Liver (tissue), 9 donors: ENCODE data around the gene STK32C. TPM values are rescaled to one million over a fixed set of nuclear protein-coding genes. Genes with fewer than 3 reads are reported as not detected.

Source experiments
- DNase-seq: peaks from one replicate; pipeline ENCODE4 v3.0.0-alpha.2; 2017; ENCODE audit warnings: low spot score
- H3K27ac ChIP-seq, 2 donors: one replicate each; pipeline ENCODE4 v1.7.0; 2013; ENCODE audit warnings: inconsistent platforms in 2 of 2, low read length in 2 of 2, control low read depth in 1 of 2, low read depth in 1 of 2, mild to moderate bottlenecking in 1 of 2
- H3K27me3 ChIP-seq, 4 donors: one replicate each; pipeline versions ENCODE4 v1.6.1 to v1.7.0; 2013; ENCODE audit warnings: low read length in 3 of 4, inconsistent platforms in 1 of 4, mild to moderate bottlenecking in 1 of 4, moderate library complexity in 1 of 4; ENCODE audit not compliant: control insufficient read depth in 4 of 4, insufficient read depth in 4 of 4
- H3K36me3 ChIP-seq, 4 donors: one replicate each; pipeline versions ENCODE4 v1.6.1 to v1.7.0; 2013; ENCODE audit warnings: low read length in 3 of 4, mild to moderate bottlenecking in 3 of 4, low read depth in 1 of 4, moderate library complexity in 1 of 4; ENCODE audit not compliant: control insufficient read depth in 4 of 4, insufficient read depth in 3 of 4
- H3K4me1 ChIP-seq, 4 donors: one replicate each; pipeline versions ENCODE4 v1.6.1 to v1.7.0; 2013; ENCODE audit warnings: low read length in 3 of 4, mild to moderate bottlenecking in 3 of 4, moderate library complexity in 1 of 4; ENCODE audit not compliant: control insufficient read depth in 4 of 4, insufficient read depth in 4 of 4
- H3K4me3 ChIP-seq, 3 donors: one replicate each; pipeline versions ENCODE4 v1.6.1 to v1.7.0; 2013; ENCODE audit warnings: low read length in 3 of 3, control low read depth in 1 of 3, low read depth in 1 of 3, mild to moderate bottlenecking in 1 of 3
- H3K9ac ChIP-seq, 2 donors: one replicate each; pipeline ENCODE4 v1.7.0; 2013; ENCODE audit warnings: low read length in 2 of 2, mild to moderate bottlenecking in 2 of 2, moderate library complexity in 2 of 2, control low read depth in 1 of 2, low read depth in 1 of 2
- H3K9me3 ChIP-seq, 4 donors: one replicate each; pipeline versions ENCODE4 v1.6.1 to v1.7.0; 2013; ENCODE audit warnings: low read length in 3 of 4; ENCODE audit not compliant: control insufficient read depth in 4 of 4
- ATF3 ChIP-seq: IDR thresholded peaks from 2 replicates; pipeline ENCODE4 v1.6.1; 2016; ENCODE audit warnings: antibody characterized with exemption
- EGR1 ChIP-seq, 2 donors: IDR thresholded peaks; 2 replicates each; pipeline ENCODE4 v1.6.1; 2016 to 2018; ENCODE audit warnings: antibody characterized with exemption in 2 of 2, low read depth in 2 of 2
- FOXA1 ChIP-seq: IDR thresholded peaks from 2 replicates; pipeline ENCODE4 v1.6.1; 2016; ENCODE audit warnings: antibody characterized with exemption
- FOXA2 ChIP-seq: IDR thresholded peaks from 2 replicates; pipeline ENCODE4 v1.6.1; 2016; ENCODE audit warnings: antibody characterized with exemption
- GABPA ChIP-seq, 2 donors: IDR thresholded peaks in 1 of 2; conservative IDR thresholded peaks in 1 of 2; 2 replicates each; pipeline ENCODE4 v1.6.1; 2016; ENCODE audit warnings: antibody characterized with exemption in 2 of 2, mild to moderate bottlenecking in 1 of 2, moderate library complexity in 1 of 2
- HNF4A ChIP-seq, 2 donors: conservative IDR thresholded peaks; 2 replicates each; pipeline ENCODE4 v1.6.1; 2016; ENCODE audit warnings: antibody characterized with exemption in 2 of 2, mild to moderate bottlenecking in 2 of 2
- HNF4G ChIP-seq: IDR thresholded peaks from 2 replicates; pipeline ENCODE4 v1.6.1; 2016; ENCODE audit warnings: antibody characterized with exemption
- JUND ChIP-seq, 2 donors: IDR thresholded peaks; 2 replicates each; pipeline ENCODE4 v1.6.1; 2016; ENCODE audit warnings: antibody characterized with exemption in 2 of 2
- MAX ChIP-seq: IDR thresholded peaks from 2 replicates; pipeline ENCODE4 v1.6.1; 2016; ENCODE audit warnings: antibody characterized with exemption
- NR2F2 ChIP-seq: IDR thresholded peaks from 2 replicates; pipeline ENCODE4 v1.6.1; 2016; ENCODE audit warnings: antibody characterized with exemption
- RAD21 ChIP-seq, 2 donors: IDR thresholded peaks; 2 replicates each; pipeline ENCODE4 v1.6.1; 2016; ENCODE audit warnings: antibody characterized with exemption in 2 of 2, mild to moderate bottlenecking in 2 of 2
- RXRA ChIP-seq, 2 donors: IDR thresholded peaks; 2 replicates each; pipeline ENCODE4 v1.6.1; 2017 to 2018; ENCODE audit warnings: antibody characterized with exemption in 2 of 2, mild to moderate bottlenecking in 1 of 2
- SP1 ChIP-seq: IDR thresholded peaks from 2 replicates; pipeline ENCODE4 v1.6.1; 2018; ENCODE audit warnings: antibody characterized with exemption, mild to moderate bottlenecking
- TAF1 ChIP-seq: conservative IDR thresholded peaks from 2 replicates; pipeline ENCODE4 v1.6.1; 2016; ENCODE audit warnings: antibody characterized with exemption, mild to moderate bottlenecking
- YY1 ChIP-seq: IDR thresholded peaks from 2 replicates; pipeline ENCODE4 v1.6.1; 2016; ENCODE audit warnings: antibody characterized with exemption, mild to moderate bottlenecking
- ZBTB33 ChIP-seq: IDR thresholded peaks from 2 replicates; pipeline ENCODE4 v1.6.1; 2016; ENCODE audit warnings: antibody characterized with exemption
- WGBS: extraction: QIAGEN DNeasy Blood & Tissue Kit; methylation state at CpG from one replicate; pipeline ENCODE4 v1.1.7; 2013; 5-methylcytosine and 5-hydroxymethylcytosine counted together
- polyA plus RNA-seq, 2 donors: library from polyadenylated mRNA; stranded (reverse) in 1 of 2; unstranded in 1 of 2; fragments of 200-250 nt in 1 of 2; fragments of >200 nt in 1 of 2; fragmentation: Nextera tagmentation in 1 of 2; extraction: Ambion mirVana in 1 of 2; gene quantifications; one replicate each; pipeline versions ENCODE4 v1.2.1 to v1.2.3, GENCODE V29; 2013 to 2015
- total RNA-seq, 2 donors: library from RNA; depleted of rRNA; stranded (reverse); fragments of >200 nt; gene quantifications; one replicate each; pipeline ENCODE4 v1.2.3, GENCODE V29; 2014
- TF ChIP-seq, protein P1 (sequence below): fragments of 150-350 bp; IDR thresholded peaks from 2 replicates; pipeline ENCODE4 v1.5.1; 2017; ENCODE audit warnings: improper control_type of control experiment, low read depth, low read length; ENCODE audit not compliant: missing input control
- TF ChIP-seq, protein P2 (sequence below): IDR thresholded peaks from 2 replicates; pipeline ENCODE4 v1.6.1; 2016; ENCODE audit warnings: antibody characterized with exemption, mild to moderate bottlenecking
- donor health status: healthy.
- donor health status: healthy.
- donor health status: healthy.
- donor health status: healthy.
- donor health status: healthy.

The STK32C gene
- total and polyA plus RNA-seq, 4 donors: 1.8 to 4.6 (median 2.2) TPM

- Histone ChIP-seq H3K27me3 (no peaks in the 10 kb centered on the region), H3K4me3 (no peak overlapping the region), H3K4me1 (peaks cover 0 to 3% (median 0%) of the 10 kb centered on the region in 4 donors), H3K9ac (no peak overlapping the region), H3K27ac (no peak overlapping the region), H3K36me3 (no peaks in the 10 kb centered on the region), H3K9me3 (no peaks in the 10 kb centered on the region)
- DNase-seq: no peak
- WGBS: 82% methylated on average over 9 of the region's 9 CpGs
- TF ChIP-seq, protein P1, sequence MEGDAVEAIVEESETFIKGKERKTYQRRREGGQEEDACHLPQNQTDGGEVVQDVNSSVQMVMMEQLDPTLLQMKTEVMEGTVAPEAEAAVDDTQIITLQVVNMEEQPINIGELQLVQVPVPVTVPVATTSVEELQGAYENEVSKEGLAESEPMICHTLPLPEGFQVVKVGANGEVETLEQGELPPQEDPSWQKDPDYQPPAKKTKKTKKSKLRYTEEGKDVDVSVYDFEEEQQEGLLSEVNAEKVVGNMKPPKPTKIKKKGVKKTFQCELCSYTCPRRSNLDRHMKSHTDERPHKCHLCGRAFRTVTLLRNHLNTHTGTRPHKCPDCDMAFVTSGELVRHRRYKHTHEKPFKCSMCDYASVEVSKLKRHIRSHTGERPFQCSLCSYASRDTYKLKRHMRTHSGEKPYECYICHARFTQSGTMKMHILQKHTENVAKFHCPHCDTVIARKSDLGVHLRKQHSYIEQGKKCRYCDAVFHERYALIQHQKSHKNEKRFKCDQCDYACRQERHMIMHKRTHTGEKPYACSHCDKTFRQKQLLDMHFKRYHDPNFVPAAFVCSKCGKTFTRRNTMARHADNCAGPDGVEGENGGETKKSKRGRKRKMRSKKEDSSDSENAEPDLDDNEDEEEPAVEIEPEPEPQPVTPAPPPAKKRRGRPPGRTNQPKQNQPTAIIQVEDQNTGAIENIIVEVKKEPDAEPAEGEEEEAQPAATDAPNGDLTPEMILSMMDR: no peak
- TF ChIP-seq GABPA (IDR thresholded peaks at IDR 0.05 in 1 of 2, conservative IDR thresholded peaks at IDR 0.05 in 1 of 2): no peak
- TF ChIP-seq JUND (IDR thresholded peaks at IDR 0.05): no peak
- TF ChIP-seq TAF1: no peak
- TF ChIP-seq FOXA1: no peak
- TF ChIP-seq EGR1 (IDR thresholded peaks at IDR 0.05; ENCODE audit: low read depth in 2 of 2): no peak
- TF ChIP-seq ATF3: no peak
- TF ChIP-seq MAX: no peak
- no peak for TF ChIP-seq RAD21 (IDR thresholded peaks at IDR 0.05)
- TF ChIP-seq RXRA (IDR thresholded peaks at IDR 0.05): no peak
- no peak for TF ChIP-seq FOXA2
- TF ChIP-seq ZBTB33: no peak
- TF ChIP-seq HNF4A (conservative IDR thresholded peaks at IDR 0.05): no peak
- no peak for TF ChIP-seq NR2F2
- TF ChIP-seq, protein P2, sequence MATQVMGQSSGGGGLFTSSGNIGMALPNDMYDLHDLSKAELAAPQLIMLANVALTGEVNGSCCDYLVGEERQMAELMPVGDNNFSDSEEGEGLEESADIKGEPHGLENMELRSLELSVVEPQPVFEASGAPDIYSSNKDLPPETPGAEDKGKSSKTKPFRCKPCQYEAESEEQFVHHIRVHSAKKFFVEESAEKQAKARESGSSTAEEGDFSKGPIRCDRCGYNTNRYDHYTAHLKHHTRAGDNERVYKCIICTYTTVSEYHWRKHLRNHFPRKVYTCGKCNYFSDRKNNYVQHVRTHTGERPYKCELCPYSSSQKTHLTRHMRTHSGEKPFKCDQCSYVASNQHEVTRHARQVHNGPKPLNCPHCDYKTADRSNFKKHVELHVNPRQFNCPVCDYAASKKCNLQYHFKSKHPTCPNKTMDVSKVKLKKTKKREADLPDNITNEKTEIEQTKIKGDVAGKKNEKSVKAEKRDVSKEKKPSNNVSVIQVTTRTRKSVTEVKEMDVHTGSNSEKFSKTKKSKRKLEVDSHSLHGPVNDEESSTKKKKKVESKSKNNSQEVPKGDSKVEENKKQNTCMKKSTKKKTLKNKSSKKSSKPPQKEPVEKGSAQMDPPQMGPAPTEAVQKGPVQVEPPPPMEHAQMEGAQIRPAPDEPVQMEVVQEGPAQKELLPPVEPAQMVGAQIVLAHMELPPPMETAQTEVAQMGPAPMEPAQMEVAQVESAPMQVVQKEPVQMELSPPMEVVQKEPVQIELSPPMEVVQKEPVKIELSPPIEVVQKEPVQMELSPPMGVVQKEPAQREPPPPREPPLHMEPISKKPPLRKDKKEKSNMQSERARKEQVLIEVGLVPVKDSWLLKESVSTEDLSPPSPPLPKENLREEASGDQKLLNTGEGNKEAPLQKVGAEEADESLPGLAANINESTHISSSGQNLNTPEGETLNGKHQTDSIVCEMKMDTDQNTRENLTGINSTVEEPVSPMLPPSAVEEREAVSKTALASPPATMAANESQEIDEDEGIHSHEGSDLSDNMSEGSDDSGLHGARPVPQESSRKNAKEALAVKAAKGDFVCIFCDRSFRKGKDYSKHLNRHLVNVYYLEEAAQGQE: no peak
- TF ChIP-seq YY1: no peak
- TF ChIP-seq SP1: no peak
- no peak for TF ChIP-seq HNF4G
Measured at GRCh38 chr10:132263866-132264265, 43.9 kb downstream of the STK32C start.
